CD4-positive, CD25-positive, alpha-beta regulatory T cell (primary cell): ENCODE measurements around the gene USP49. TPM values are rescaled to one million over a fixed set of nuclear protein-coding genes. Genes with fewer than 3 reads are reported as not detected.
A peak's percentile ranks its signal among the peaks of the same experiment; 100 is the strongest.

Experiments
- ATAC-seq, 2 donors: fragments of 150-1000 bp; cut with Tn5 transposase; one replicate each; pipeline ENCODE4 v1.10.0; 2021; ENCODE audit warnings: low read depth in 2 of 2, moderate number of reproducible peaks in 2 of 2, moderate library complexity in 1 of 2
- DNase-seq, 3 donors: peaks; one replicate each; pipeline versions ENCODE4 v3.0.0 to v3.0.0-alpha.2; 2012 to 2022; ENCODE audit warnings: mixed read lengths in 1 of 3
- H3K27ac ChIP-seq: one replicate; pipeline ENCODE4 v1.7.0; 2013; ENCODE audit warnings: mild to moderate bottlenecking, low read length; ENCODE audit not compliant: insufficient read depth, poor library complexity, severe bottlenecking
- H3K27me3 ChIP-seq: one replicate; pipeline ENCODE4 v1.7.0; 2013; ENCODE audit warnings: low read length; ENCODE audit not compliant: control insufficient read depth, insufficient read depth
- H3K36me3 ChIP-seq: one replicate; pipeline ENCODE4 v1.7.0; 2013; ENCODE audit warnings: mild to moderate bottlenecking, low read length, moderate library complexity; ENCODE audit not compliant: control insufficient read depth, insufficient read depth
- H3K4me1 ChIP-seq: 2 replicates; pipeline ENCODE4 v1.7.0; 2013; ENCODE audit warnings: mild to moderate bottlenecking, low read length; ENCODE audit not compliant: insufficient read depth, control insufficient read depth, poor library complexity, severe bottlenecking
- H3K4me3 ChIP-seq: one replicate; pipeline ENCODE4 v1.7.0; 2013; ENCODE audit warnings: low read depth, mild to moderate bottlenecking, low read length, moderate library complexity
- H3K9me3 ChIP-seq, 2 experiments: 1 replicate in 1 of 2; 2 replicates in 1 of 2; pipeline ENCODE4 v1.7.0; 2013; ENCODE audit warnings: low read length in 2 of 2, mild to moderate bottlenecking in 1 of 2, moderate library complexity in 1 of 2; ENCODE audit not compliant: control insufficient read depth in 2 of 2
- H3K27ac Mint-ChIP-seq, 3 donors: one replicate each; pipeline ENCODE4 v1.8.0; 2020 to 2022; ENCODE audit warnings: mild to moderate bottlenecking in 3 of 3, mixed read lengths in 3 of 3, moderate library complexity in 2 of 3
- H3K27me3 Mint-ChIP-seq: one replicate; pipeline ENCODE4 v1.8.0; 2022; ENCODE audit warnings: mild to moderate bottlenecking, mixed read lengths
- H3K36me3 Mint-ChIP-seq: one replicate; pipeline ENCODE4 v1.8.0; 2020; ENCODE audit warnings: mixed read lengths
- H3K4me1 Mint-ChIP-seq, 4 donors: one replicate each; pipeline ENCODE4 v1.8.0; 2020 to 2022; ENCODE audit warnings: mixed read lengths in 4 of 4, mild to moderate bottlenecking in 1 of 4
- H3K4me3 Mint-ChIP-seq, 4 donors: one replicate each; pipeline ENCODE4 v1.8.0; 2020 to 2022; ENCODE audit warnings: mild to moderate bottlenecking in 4 of 4, mixed read lengths in 4 of 4, moderate library complexity in 3 of 4
- H3K9me3 Mint-ChIP-seq, 7 donors: one replicate each; pipeline ENCODE4 v1.8.0; 2020 to 2022; ENCODE audit warnings: mixed read lengths in 7 of 7, mild to moderate bottlenecking in 3 of 7, moderate library complexity in 2 of 7
- polyA plus RNA-seq, 4 donors: library from polyadenylated mRNA; unstranded; fragments of 300-500 nt; fragmentation: Illumina TruSeq; gene quantifications; one replicate each; pipeline ENCODE4 v1.2.3, GENCODE V29; 2021
- total RNA-seq: library from RNA; stranded (reverse); gene quantifications from one replicate; pipeline ENCODE4 v1.2.3, GENCODE V29; 2022

Gene USP49
- total and polyA plus RNA-seq, 5 donors from 2014 or later = 0.34 to 2.9 (median 0.52) TPM

GRCh38 chr6:41781366-41781730 is 113.8 kb downstream of the USP49 start:
- H3K27me3 Mint-ChIP-seq = peaks cover 19% of the 10 kb centered on the region
- ATAC-seq (no peak), DNase-seq (no peak)
- H3K4me3 ChIP-seq = no peak overlapping the region
- no peaks in the 10 kb centered on the region for H3K9me3 Mint-ChIP-seq
- peaks cover 4% of the 10 kb centered on the region for H3K36me3 Mint-ChIP-seq
- H3K36me3 ChIP-seq = no peaks in the 10 kb centered on the region
- H3K4me1 ChIP-seq = peaks cover 22% of the 10 kb centered on the region
- H3K9me3 ChIP-seq = no peaks in the 10 kb centered on the region
- peaks cover 2% of the 10 kb centered on the region for H3K27me3 ChIP-seq
- H3K4me3 Mint-ChIP-seq = peak overlapping the region; percentile 76 to 85 (median 82)
- H3K27ac Mint-ChIP-seq = peak overlapping the region in 1 of 3 donors; percentile 9
- no peak overlapping the region for H3K27ac ChIP-seq
- peaks cover 7 to 26% (median 16%) of the 10 kb centered on the region in 4 donors for H3K4me1 Mint-ChIP-seq

GRCh38 chr6:41780551-41781365 is 114.4 kb downstream of the USP49 start, which contains the start of gene PRICKLE4:
PRICKLE4 (plus strand) TSS chr6:41780782; CDS start chr6:41783474, 2,692 bp downstream.
- Mint-ChIP-seq H3K27me3 (peaks cover 19% of the 10 kb centered on the region), H3K4me3 (peak within 1 kb of the TSS; percentile 85 to 95 (median 94)), H3K27ac (peak within 1 kb of the TSS in 2 of 3 donors; percentile 9 to 89), H3K4me1 (peaks cover 7 to 23% (median 16%) of the 10 kb centered on the region in 4 donors), H3K36me3 (peaks cover 4% of the 10 kb centered on the region), H3K9me3 (no peaks in the 10 kb centered on the region)
- Histone ChIP-seq H3K27ac (no peak within 1 kb of the TSS), H3K27me3 (peaks cover 2% of the 10 kb centered on the region), H3K4me3 (peak within 1 kb of the TSS; percentile 41), H3K9me3 (no peaks in the 10 kb centered on the region), H3K36me3 (no peaks in the 10 kb centered on the region), H3K4me1 (peaks cover 16% of the 10 kb centered on the region)
- DNase-seq = no peak
- no peak for ATAC-seq

GRCh38 chr6:41779788-41780550 is 115.2 kb downstream of the USP49 start, which contains the start of gene FRS3:
FRS3 (minus strand) TSS chr6:41779900; CDS start chr6:41776987, 2,913 bp downstream.
- Mint-ChIP-seq H3K27me3 (peaks cover 19% of the 10 kb centered on the region), H3K36me3 (peaks cover 7% of the 10 kb centered on the region), H3K27ac (peak within 1 kb of the TSS; percentile 75 to 89 (median 88)), H3K4me1 (peaks cover 7 to 22% (median 16%) of the 10 kb centered on the region in 4 donors), H3K4me3 (peak within 1 kb of the TSS; percentile 88 to 95 (median 94)), H3K9me3 (no peaks in the 10 kb centered on the region)
- DNase-seq = peak; percentile 97 to 99 (median 97)
- Histone ChIP-seq H3K9me3 (no peaks in the 10 kb centered on the region), H3K36me3 (peaks cover 6% of the 10 kb centered on the region), H3K4me3 (peak within 1 kb of the TSS; percentile 59), H3K27ac (no peak within 1 kb of the TSS), H3K27me3 (peaks cover 2% of the 10 kb centered on the region), H3K4me1 (peaks cover 15% of the 10 kb centered on the region)
- peak; percentile 96 for ATAC-seq

- H3K4me3 ChIP-seq = peak overlapping the region; percentile 59
- H3K9me3 Mint-ChIP-seq = no peaks in the 10 kb centered on the region
- peaks cover 19% of the 10 kb centered on the region for H3K27me3 Mint-ChIP-seq
- H3K4me1 ChIP-seq = peaks cover 15% of the 10 kb centered on the region
- H3K27me3 ChIP-seq = peaks cover 2% of the 10 kb centered on the region
- H3K36me3 ChIP-seq = peaks cover 13% of the 10 kb centered on the region
- DNase-seq (no peak), ATAC-seq (no peak)
- H3K27ac ChIP-seq = no peak overlapping the region
- peaks cover 7 to 22% (median 16%) of the 10 kb centered on the region in 4 donors for H3K4me1 Mint-ChIP-seq
- peaks cover 13% of the 10 kb centered on the region for H3K36me3 Mint-ChIP-seq
- peak overlapping the region in 2 of 3 donors; percentile 75 to 88 for H3K27ac Mint-ChIP-seq
- peak overlapping the region; percentile 83 to 94 (median 90) for H3K4me3 Mint-ChIP-seq
- no peaks in the 10 kb centered on the region for H3K9me3 ChIP-seq
These were observed 115.8 kb downstream of the USP49 start for GRCh38 chr6:41779336-41779735.

- peaks cover 2% of the 10 kb centered on the region for H3K27me3 ChIP-seq
- ATAC-seq (no peak), DNase-seq (no peak)
- Mint-ChIP-seq H3K4me1 (peaks cover 7 to 22% (median 16%) of the 10 kb centered on the region in 4 donors), H3K4me3 (peak overlapping the region; percentile 83 to 94 (median 90)), H3K27ac (peak overlapping the region in 2 of 3 donors; percentile 75 to 88), H3K9me3 (no peaks in the 10 kb centered on the region), H3K36me3 (peaks cover 16% of the 10 kb centered on the region), H3K27me3 (peaks cover 19% of the 10 kb centered on the region)
- no peaks in the 10 kb centered on the region for H3K9me3 ChIP-seq
- H3K4me3 ChIP-seq = peak overlapping the region; percentile 59
- H3K27ac ChIP-seq = no peak overlapping the region
- peaks cover 15% of the 10 kb centered on the region for H3K4me1 ChIP-seq
- peaks cover 15% of the 10 kb centered on the region for H3K36me3 ChIP-seq
These were observed 116.3 kb downstream of the USP49 start for GRCh38 chr6:41778895-41779294.

- H3K9me3 Mint-ChIP-seq = no peaks in the 10 kb centered on the region
These were observed 117.5 kb downstream of the USP49 start for GRCh38 chr6:41777551-41778285.

GRCh38 chr6:41775293-41775882 is 119.8 kb downstream of the USP49 start:
- H3K27me3 ChIP-seq = no peaks in the 10 kb centered on the region
- H3K4me3 Mint-ChIP-seq = no peak overlapping the region
- H3K9me3 ChIP-seq = no peaks in the 10 kb centered on the region
- peaks cover 9% of the 10 kb centered on the region for H3K4me1 ChIP-seq
- DNase-seq (no peak), ATAC-seq (no peak)
- no peaks in the 10 kb centered on the region for H3K9me3 Mint-ChIP-seq
- peaks cover 31% of the 10 kb centered on the region for H3K36me3 ChIP-seq
- no peak overlapping the region for H3K4me3 ChIP-seq
- H3K27ac Mint-ChIP-seq = no peak overlapping the region
- peaks cover 6% of the 10 kb centered on the region for H3K27me3 Mint-ChIP-seq
- peaks cover 26% of the 10 kb centered on the region for H3K36me3 Mint-ChIP-seq
- no peak overlapping the region for H3K27ac ChIP-seq
- peaks cover 7 to 17% (median 14%) of the 10 kb centered on the region in 4 donors for H3K4me1 Mint-ChIP-seq

More at GRCh38 chr6:41777551-41778285, 117.5 kb downstream of the USP49 start:
- Histone ChIP-seq H3K27me3 (peaks cover 2% of the 10 kb centered on the region), H3K4me3 (no peak overlapping the region), H3K9me3 (no peaks in the 10 kb centered on the region), H3K27ac (no peak overlapping the region), H3K36me3 (peaks cover 18% of the 10 kb centered on the region), H3K4me1 (peaks cover 15% of the 10 kb centered on the region)
- H3K27me3 Mint-ChIP-seq = peaks cover 16% of the 10 kb centered on the region
- H3K4me3 Mint-ChIP-seq = peak overlapping the region in 3 of 4 donors; percentile 83 to 91 (median 88)
- no peak overlapping the region for H3K27ac Mint-ChIP-seq
- no peak for DNase-seq
- peaks cover 7 to 22% (median 16%) of the 10 kb centered on the region in 4 donors for H3K4me1 Mint-ChIP-seq
- no peak for ATAC-seq
- H3K36me3 Mint-ChIP-seq = peaks cover 17% of the 10 kb centered on the region
